Brain pericyte (primary cell): ENCODE measurements around the gene RPS6KA4.
"Not testable (repeated sequence)": the region's sequence is repeated elsewhere in the genome, so short reads cannot be mapped to it uniquely, and the experiment has no call there.

Experiments
- DNase-seq: peaks from one replicate; pipeline ENCODE4 v3.0.0-alpha.2; 2012; ENCODE audit warnings: low read depth, low spot score

The RPS6KA4 gene

GRCh38 chr11:64358907-64359711 is at the start of gene RPS6KA4:
Gene RPS6KA4 (plus strand): TSS chr11:64359162. CDS start chr11:64359236, 74 bp downstream.
- no peak for DNase-seq

- DNase-seq = no peak
Measured at GRCh38 chr11:64312947-64313346, 46.0 kb upstream of the RPS6KA4 start.

GRCh38 chr11:64313491-64314145 is 45.3 kb upstream of the RPS6KA4 start:
- no peak for DNase-seq

- DNase-seq = no peak
Measured at GRCh38 chr11:64314146-64314804, 44.7 kb upstream of the RPS6KA4 start.

- DNase-seq = no peak
Measured at GRCh38 chr11:64314805-64315561, 44.0 kb upstream of the RPS6KA4 start.

- not testable (repeated sequence) for DNase-seq
Measured at GRCh38 chr11:64315667-64316526, 43.1 kb upstream of the RPS6KA4 start.

- DNase-seq = no peak
Measured at GRCh38 chr11:64316672-64317324, 42.2 kb upstream of the RPS6KA4 start.

- DNase-seq = peak; percentile 78
Measured at GRCh38 chr11:64317325-64317960, 41.5 kb upstream of the RPS6KA4 start, which contains the start of gene TRMT112. Gene TRMT112 (minus strand): TSS chr11:64317559. CDS start chr11:64317526, 33 bp downstream.

GRCh38 chr11:64317961-64318765 is 40.8 kb upstream of the RPS6KA4 start, which contains the start of gene PRDX5:
Gene PRDX5 (plus strand): TSS chr11:64318121. CDS start chr11:64318216, 95 bp downstream.
- DNase-seq = peak; percentile 80

- no peak for DNase-seq
Measured at GRCh38 chr11:64318766-64319761, 39.9 kb upstream of the RPS6KA4 start.

- DNase-seq = no peak
Measured at GRCh38 chr11:64320556-64320955, 38.4 kb upstream of the RPS6KA4 start.

GRCh38 chr11:64321026-64321425 is 37.9 kb upstream of the RPS6KA4 start:
- no peak for DNase-seq

- no peak for DNase-seq
Measured at GRCh38 chr11:64321533-64321932, 37.4 kb upstream of the RPS6KA4 start.

- DNase-seq = no peak
Measured at GRCh38 chr11:64322925-64323260, 36.1 kb upstream of the RPS6KA4 start.

- DNase-seq = no peak
Measured at GRCh38 chr11:64323373-64323772, 35.6 kb upstream of the RPS6KA4 start.

- not testable (repeated sequence) for DNase-seq
Measured at GRCh38 chr11:64323984-64324383, 35.0 kb upstream of the RPS6KA4 start.

- DNase-seq = no peak
Measured at GRCh38 chr11:64324692-64325469, 34.1 kb upstream of the RPS6KA4 start.
